PC-3 (cell line): Measurements from ENCODE around the gene KCNQ1OT1. TPM values are rescaled to one million over a fixed set of nuclear protein-coding genes. Genes with fewer than 3 reads are reported as not detected.

Experiments
- ATAC-seq: fragments of 200-7000 bp; cut with Tn5 transposase; 2 replicates; pipeline ENCODE4 v1.9.1; 2020; ENCODE audit warnings: mild to moderate bottlenecking, moderate library complexity
- BruUV-seq: library from RNA; stranded (reverse); fragments of 400-500 nt; replicated peaks from 2 replicates; lab custom pipeline; 2021; lab: Mats Ljungman, UMichigan
- CTCF ChIA-PET: fragments of 300-600 bp; sonication (Branson Sonifier 250); formaldehyde crosslinking; loops from one replicate; lab custom pipeline; 2022; ENCODE audit warnings: antibody characterized with exemption; lab: Charles Lee
- POLR2A ChIA-PET: fragments of 300-600 bp; sonication (Branson Sonifier 250); formaldehyde crosslinking; loops from one replicate; lab custom pipeline; 2022; ENCODE audit warnings: antibody characterized with exemption; ENCODE audit not compliant: unreplicated experiment; lab: Charles Lee
- DNase-seq: peaks from one replicate; pipeline ENCODE4 v3.0.0-alpha.2; 2015
- H2AFZ ChIP-seq: fragments of 300-600 bp; sonication (generic); 2 replicates; pipeline ENCODE4 v1.6.0; 2016; ENCODE audit warnings: antibody characterized with exemption, low read length
- H3F3A ChIP-seq: fragments of 300-600 bp; sonication (generic); one replicate; pipeline ENCODE4 v1.6.0; 2017; ENCODE audit warnings: antibody characterized with exemption, low read length, control low read depth, mild to moderate bottlenecking; ENCODE audit not compliant: unreplicated experiment
- H3K27ac ChIP-seq: fragments of 300-600 bp; sonication (generic); 2 replicates; pipeline ENCODE4 v1.5.1; 2016; ENCODE audit warnings: mild to moderate bottlenecking, low read length
- H3K27me3 ChIP-seq: fragments of 300-600 bp; sonication (generic); 2 replicates; pipeline ENCODE4 v1.6.1; 2016; ENCODE audit warnings: low read length, mixed read lengths
- H3K36me3 ChIP-seq: fragments of 300-600 bp; sonication (generic); 2 replicates; pipeline ENCODE4 v1.6.1; 2016; ENCODE audit warnings: low read depth, mixed run types, low read length, mixed read lengths
- H3K4me1 ChIP-seq: fragments of 300-600 bp; sonication (generic); 2 replicates; pipeline ENCODE4 v1.5.1; 2016; ENCODE audit warnings: low read length; ENCODE audit not compliant: insufficient read depth
- H3K4me2 ChIP-seq: fragments of 300-600 bp; sonication (generic); 2 replicates; pipeline ENCODE4 v1.6.0; 2016; ENCODE audit warnings: low read length
- H3K4me3 ChIP-seq: fragments of 300-600 bp; sonication (generic); 2 replicates; pipeline ENCODE4 v1.5.1; 2016; ENCODE audit warnings: mild to moderate bottlenecking, low read length, mixed read lengths
- H3K79me2 ChIP-seq: fragments of 300-600 bp; sonication (generic); 2 replicates; pipeline ENCODE4 v1.6.1; 2017; ENCODE audit warnings: low read length, mixed read lengths
- H3K9ac ChIP-seq: fragments of 300-600 bp; sonication (generic); 2 replicates; pipeline ENCODE4 v1.6.0; 2016; ENCODE audit warnings: mild to moderate bottlenecking, low read length
- H3K9me2 ChIP-seq: fragments of 300-600 bp; sonication (generic); replicated peaks from 2 replicates; pipeline ENCODE4 v1.6.1; 2016; ENCODE audit warnings: mixed run types, low read length, mixed read lengths
- H3K9me3 ChIP-seq: fragments of 300-600 bp; sonication (generic); 2 replicates; pipeline ENCODE4 v1.6.1; 2016; ENCODE audit warnings: low read length, mixed read lengths
- H4K20me1 ChIP-seq: fragments of 300-600 bp; sonication (generic); 2 replicates; pipeline ENCODE4 v1.6.1; 2016; ENCODE audit warnings: low read length, mixed read lengths
- CTCF ChIP-seq: fragments of 300-600 bp; sonication (generic); conservative IDR thresholded peaks from 2 replicates; pipeline ENCODE4 v1.5.1; 2017; ENCODE audit warnings: antibody characterized with exemption, low read depth, mild to moderate bottlenecking, low read length
- EZH2 ChIP-seq: fragments of 300-600 bp; sonication (generic); IDR thresholded peaks from one replicate; pipeline ENCODE4 v1.6.1; 2017; ENCODE audit warnings: antibody characterized with exemption, mild to moderate bottlenecking, low read length; ENCODE audit not compliant: unreplicated experiment
- EZH2phosphoT487 ChIP-seq: fragments of 300-600 bp; sonication (generic); IDR thresholded peaks from 2 replicates; pipeline ENCODE4 v1.6.1; 2018; ENCODE audit warnings: mild to moderate bottlenecking, antibody characterized with exemption, low read length, borderline replicate concordance
- intact Hi-C: fragments of 100-400 bp; cut with micrococcal nuclease; formaldehyde crosslinking; loops from 2 replicates; pipeline ENCODE4 v1.9.0; 2023
- total RNA-seq: library from RNA; depleted of rRNA; stranded (reverse); fragments of >200 nt; gene quantifications from 2 replicates; pipeline ENCODE4 v1.2.3, GENCODE V29; 2014

Gene KCNQ1OT1
- total RNA-seq, 1 experiment from 2014 or later = 1.5 TPM

- Histone ChIP-seq H3K79me2 (no peaks in the 10 kb centered on the region), H3K9me2 (no peaks in the 10 kb centered on the region), H3K27me3 (no peaks in the 10 kb centered on the region), H3K27ac (no peak overlapping the region), H3K36me3 (no peaks in the 10 kb centered on the region), H3K9me3 (no peaks in the 10 kb centered on the region), H3K4me2 (no peak overlapping the region), H3K4me3 (no peak overlapping the region), H3K9ac (no peak overlapping the region), H2AFZ (no peak overlapping the region), H4K20me1 (no peaks in the 10 kb centered on the region), H3K4me1 (no peaks in the 10 kb centered on the region), H3F3A (no peaks in the 10 kb centered on the region)
- ATAC-seq = no peak
- TF ChIP-seq EZH2 (no peak), EZH2phosphoT487 (no peak), CTCF (no peak)
- intact Hi-C loops = no loop called here
- CTCF ChIA-PET = no interaction called here
- no TSS peak for BruUV-seq
- POLR2A ChIA-PET = interaction anchor here (0.5 kb wide), 1 partner anchor 14 kb away, joined by 3 read pairs; no protein-coding TSS in a partner anchor
- no peak for DNase-seq
Measured at GRCh38 chr11:2590131-2590964, 109.4 kb downstream of the KCNQ1OT1 start.

GRCh38 chr11:2589538-2589934 is 110.3 kb downstream of the KCNQ1OT1 start:
- BruUV-seq = no TSS peak
- POLR2A ChIA-PET = no interaction called here

More at GRCh38 chr11:2589538-2589934, 110.3 kb downstream of the KCNQ1OT1 start:
- Histone ChIP-seq H2AFZ (no peak overlapping the region), H3K4me3 (no peak overlapping the region), H3K9me3 (no peaks in the 10 kb centered on the region), H4K20me1 (no peaks in the 10 kb centered on the region), H3K9me2 (no peaks in the 10 kb centered on the region), H3K9ac (no peak overlapping the region), H3K27ac (no peak overlapping the region), H3K27me3 (no peaks in the 10 kb centered on the region), H3K79me2 (no peaks in the 10 kb centered on the region), H3K4me1 (no peaks in the 10 kb centered on the region), H3K4me2 (no peak overlapping the region), H3K36me3 (no peaks in the 10 kb centered on the region), H3F3A (no peaks in the 10 kb centered on the region)
- no peak for ATAC-seq
- no peak for DNase-seq
- CTCF ChIA-PET = no interaction called here
- intact Hi-C loops = no loop called here
- no peak for TF ChIP-seq EZH2phosphoT487
- TF ChIP-seq EZH2 = no peak
- no peak for TF ChIP-seq CTCF
